ENCODE data around the gene TMEM74B. TPM values are rescaled to one million over a fixed set of nuclear protein-coding genes. Genes with fewer than 3 reads are reported as not detected.

TMEM74B gene
- total RNA-seq, 4 donors from 2014 or later = 4.1 to 11.6 (median 7.3) TPM

DNA sequence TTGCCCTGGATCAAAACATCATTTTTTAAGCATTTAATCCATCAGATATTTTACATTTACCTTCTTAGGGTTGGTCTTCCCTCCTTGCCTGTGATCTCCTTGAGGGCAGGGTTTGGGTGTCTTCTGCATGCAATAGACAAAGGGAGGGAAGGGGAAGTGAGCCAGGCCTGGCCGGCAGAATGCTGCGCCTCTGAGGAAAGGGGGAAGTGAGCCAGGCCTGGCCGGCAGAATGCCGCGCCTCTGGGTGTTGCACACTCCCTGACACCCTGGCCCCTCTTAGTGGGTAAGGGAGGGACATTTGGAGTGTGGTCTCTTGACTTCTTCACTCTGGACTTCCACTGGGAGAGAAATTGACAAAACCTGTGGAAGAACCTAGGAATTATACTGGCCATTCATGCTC lies 53.9 kb downstream of the TMEM74B start:
- WGBS, 2 donors = 61 to 68% methylated on average over 5 of the region's 5 CpGs
- no peak for TF ChIP-seq POLR2A (IDR thresholded peaks at IDR 0.05)
- TF ChIP-seq, protein P1, sequence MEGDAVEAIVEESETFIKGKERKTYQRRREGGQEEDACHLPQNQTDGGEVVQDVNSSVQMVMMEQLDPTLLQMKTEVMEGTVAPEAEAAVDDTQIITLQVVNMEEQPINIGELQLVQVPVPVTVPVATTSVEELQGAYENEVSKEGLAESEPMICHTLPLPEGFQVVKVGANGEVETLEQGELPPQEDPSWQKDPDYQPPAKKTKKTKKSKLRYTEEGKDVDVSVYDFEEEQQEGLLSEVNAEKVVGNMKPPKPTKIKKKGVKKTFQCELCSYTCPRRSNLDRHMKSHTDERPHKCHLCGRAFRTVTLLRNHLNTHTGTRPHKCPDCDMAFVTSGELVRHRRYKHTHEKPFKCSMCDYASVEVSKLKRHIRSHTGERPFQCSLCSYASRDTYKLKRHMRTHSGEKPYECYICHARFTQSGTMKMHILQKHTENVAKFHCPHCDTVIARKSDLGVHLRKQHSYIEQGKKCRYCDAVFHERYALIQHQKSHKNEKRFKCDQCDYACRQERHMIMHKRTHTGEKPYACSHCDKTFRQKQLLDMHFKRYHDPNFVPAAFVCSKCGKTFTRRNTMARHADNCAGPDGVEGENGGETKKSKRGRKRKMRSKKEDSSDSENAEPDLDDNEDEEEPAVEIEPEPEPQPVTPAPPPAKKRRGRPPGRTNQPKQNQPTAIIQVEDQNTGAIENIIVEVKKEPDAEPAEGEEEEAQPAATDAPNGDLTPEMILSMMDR (IDR thresholded peaks at IDR 0.05) = no peak
- intact Hi-C loops (cut with DNase I; ENCODE audit: low total_unique reads) = no loop called here
- no peak overlapping the region for H3K4me3 ChIP-seq (ENCODE audit: low read depth, poor library complexity, severe bottlenecking)
- DNase-seq (ENCODE audit: low spot score in 2 of 2) = no peak

Other genes with a start within 250 kb of the TMEM74B start
- gene RSPO4, start 182.7 kb downstream of the TMEM74B start, total RNA-seq = under 1 TPM in 2 of 4 donors, not detected in 2; 0.13 to 0.59 TPM
- gene PSMF1, start 66.4 kb downstream of the TMEM74B start, total RNA-seq = 100 to 1,000 TPM in 1 of 4 donors, 10 to 100 TPM in 3; 82.7 to 270 (median 94.7) TPM
- 1 to 10 TPM in 1 of 4 donors, under 1 TPM in 2, not detected in 1; 0.49 to 1.4 (median 0.52) TPM for gene C20orf202, start 18.5 kb upstream of the TMEM74B start, total RNA-seq
- under 1 TPM in 1 of 4 donors, not detected in 3; 0.38 TPM for gene RAD21L1, start 41.1 kb upstream of the TMEM74B start, total RNA-seq
- gene SNPH, start 81.3 kb upstream of the TMEM74B start, total RNA-seq = 1 to 10 TPM in 3 of 4 donors, under 1 TPM in 1; 0.25 to 2.8 (median 2.1) TPM
- gene SDCBP2, start 144.2 kb upstream of the TMEM74B start, total RNA-seq = 100 to 1,000 TPM; 141 to 206 (median 181) TPM
- gene FKBP1A, start 208.1 kb upstream of the TMEM74B start, total RNA-seq = 100 to 1,000 TPM in 1 of 4 donors, 10 to 100 TPM in 3; 72.6 to 133 (median 87.5) TPM

Measured in lower leg skin (tissue), 4 donors.